Measurements from ENCODE around the gene PTPRN2. TPM values are rescaled to one million over a fixed set of nuclear protein-coding genes. Genes with fewer than 3 reads are reported as not detected.
A peak's percentile ranks its signal among the peaks of the same experiment; 100 is the strongest.

The PTPRN2 gene
- total RNA-seq, 1 experiment from 2014 or later = 2.1 TPM

- Histone ChIP-seq H3K4me1 (ENCODE audit: control insufficient read depth in 1 of 2, insufficient read depth in 2 of 2, low read length in 2 of 2) (peaks cover 0 to 8% of the 10 kb centered on the region in 2 experiments; a peak in 1 of 4 replicates), H3K79me2 (ENCODE audit: insufficient read depth, low read length) (no peaks in the 10 kb centered on the region), H3K4me3 (replicated peaks in 1 of 2; ENCODE audit: low read depth in 1 of 2, low read length in 2 of 2) (no peak overlapping the region), H3K36me3 (ENCODE audit: control insufficient read depth in 1 of 2, insufficient read depth in 2 of 2, low read length in 2 of 2) (no peaks in the 10 kb centered on the region), H3K4me2 (ENCODE audit: low read length) (no peak overlapping the region), H4K20me1 (ENCODE audit: insufficient read depth) (no peaks in the 10 kb centered on the region), H3K9me3 (ENCODE audit: control insufficient read depth in 1 of 2, insufficient read depth in 1 of 2, low read depth in 1 of 2, low read length in 2 of 2) (no peaks in the 10 kb centered on the region), H3K27me3 (ENCODE audit: insufficient read depth, low read length) (no peaks in the 10 kb centered on the region), H2AFZ (ENCODE audit: low read depth, low read length, poor library complexity, severe bottlenecking) (no peak overlapping the region), H3K9me2 (ENCODE audit: insufficient read depth) (no peaks in the 10 kb centered on the region), H3K9ac (ENCODE audit: low read length) (no peak overlapping the region), H3K27ac (ENCODE audit: low read depth, low read length) (no peak overlapping the region)
- no peak for DNase-seq (ENCODE audit: low read depth, low spot score)
- ChIA-PET RAD21 (ENCODE audit: low non-redundant PET in 1 of 2, low total read pairs in 2 of 2, uncharacterized antibody in 2 of 2, unreplicated experiment in 2 of 2) (no interaction called here), CTCF (no interaction called here), POLR2A (no interaction called here)
- intact Hi-C loops (cut with micrococcal nuclease) = no loop called here
- ATAC-seq = no peak
- TF ChIP-seq CTCF (IDR thresholded peaks at IDR 0.05 in 2 of 3, conservative IDR thresholded peaks at IDR 0.05 in 1 of 3; ENCODE audit: borderline replicate concordance in 1 of 3, insufficient read depth in 1 of 3, low read depth in 2 of 3, low read length in 2 of 3) (no peak), ZNF274 (IDR thresholded peaks at IDR 0.05; ENCODE audit: low read depth, low read length) (no peak), MAX (IDR thresholded peaks at IDR 0.05) (peak; percentile 40; the same call in 1 of the 2 replicates), RAD21 (IDR thresholded peaks at IDR 0.05; ENCODE audit: low read depth) (no peak), FOSL1 (IDR thresholded peaks at IDR 0.05; ENCODE audit: low read depth) (peak; percentile 17; the same call in 1 of the 2 replicates), CBX3 (IDR thresholded peaks at IDR 0.05; ENCODE audit: low read depth) (no peak)
- BruUV-seq (replicated peaks) = no TSS peak
These were observed 762.3 kb downstream of the PTPRN2 start for GRCh38 chr7:157825325-157825724.

GRCh38 chr7:157824819-157825121, 762.9 kb downstream of the PTPRN2 start:
- no peak overlapping the region for H3K4me3 ChIP-seq (replicated peaks in 1 of 2; ENCODE audit: low read depth in 1 of 2, low read length in 2 of 2)
- ChIA-PET RAD21 (ENCODE audit: low non-redundant PET in 1 of 2, low total read pairs in 2 of 2, uncharacterized antibody in 2 of 2, unreplicated experiment in 2 of 2) (no interaction called here), CTCF (no interaction called here), POLR2A (no interaction called here)
- no peak overlapping the region for H3K4me2 ChIP-seq (ENCODE audit: low read length)
- no peak overlapping the region for H2AFZ ChIP-seq (ENCODE audit: low read depth, low read length, poor library complexity, severe bottlenecking)
- no peaks in the 10 kb centered on the region for H3K36me3 ChIP-seq (ENCODE audit: control insufficient read depth in 1 of 2, insufficient read depth in 2 of 2, low read length in 2 of 2)
- H3K79me2 ChIP-seq (ENCODE audit: insufficient read depth, low read length) = no peaks in the 10 kb centered on the region
- peaks cover 0 to 8% of the 10 kb centered on the region in 2 experiments; a peak in 1 of 4 replicates for H3K4me1 ChIP-seq (ENCODE audit: control insufficient read depth in 1 of 2, insufficient read depth in 2 of 2, low read length in 2 of 2)
- no peak overlapping the region for H3K27ac ChIP-seq (ENCODE audit: low read depth, low read length)
- TF ChIP-seq ELF1 (IDR thresholded peaks at IDR 0.05; ENCODE audit: borderline replicate concordance, low read depth) (no peak), YY1 (IDR thresholded peaks at IDR 0.05; ENCODE audit: extremely low read depth, insufficient replicate concordance, low read depth, low read length) (no peak), ZBTB33 (IDR thresholded peaks at IDR 0.05; ENCODE audit: extremely low read depth, insufficient replicate concordance, low read length) (no peak), SP1 (IDR thresholded peaks at IDR 0.05; ENCODE audit: low read depth) (no peak), RAD21 (IDR thresholded peaks at IDR 0.05; ENCODE audit: low read depth) (no peak), POLR2AphosphoS5 (IDR thresholded peaks at IDR 0.05; ENCODE audit: low read depth, low read length) (no peak), POLR2A (IDR thresholded peaks at IDR 0.05; ENCODE audit: borderline replicate concordance, extremely low read depth, insufficient read depth, insufficient read length) (no peak)
- no peaks in the 10 kb centered on the region for H3K9me2 ChIP-seq (ENCODE audit: insufficient read depth)
- BruUV-seq (replicated peaks) = no TSS peak
- no peaks in the 10 kb centered on the region for H4K20me1 ChIP-seq (ENCODE audit: insufficient read depth)
- no peaks in the 10 kb centered on the region for H3K9me3 ChIP-seq (ENCODE audit: control insufficient read depth in 1 of 2, insufficient read depth in 1 of 2, low read depth in 1 of 2, low read length in 2 of 2)
- intact Hi-C loops (cut with micrococcal nuclease) = no loop called here
- no peak overlapping the region for H3K9ac ChIP-seq (ENCODE audit: low read length)
- ATAC-seq (no peak), DNase-seq (ENCODE audit: low read depth, low spot score) (no peak)
- H3K27me3 ChIP-seq (ENCODE audit: insufficient read depth, low read length) = no peaks in the 10 kb centered on the region
